K562 (cell line): Measurements from ENCODE around the gene ZBTB46. TPM values are rescaled to one million over a fixed set of nuclear protein-coding genes. Genes with fewer than 3 reads are reported as not detected.

ENCODE experiments used
- ARID3A ChIP-seq: IDR thresholded peaks from 2 replicates; pipeline ENCODE4 v1.6.1; 2012; ENCODE audit warnings: low read depth, low read length, improper control_type of control experiment, borderline replicate concordance
- CBFB ChIP-seq: sonication (generic); formaldehyde crosslinking; IDR thresholded peaks from 2 replicates; pipeline ENCODE4 v1.4.0; 2020; ENCODE audit warnings: mild to moderate bottlenecking, missing genetic modification reagents
- CREM ChIP-seq: IDR thresholded peaks from 2 replicates; pipeline ENCODE4 v1.6.1; 2014; ENCODE audit warnings: antibody characterized with exemption, low read depth
- CTBP1 ChIP-seq: fragments of 450-650 bp; IDR thresholded peaks from 2 replicates; pipeline ENCODE4 v1.6.1; 2016; ENCODE audit warnings: borderline replicate concordance
- FOXJ2 ChIP-seq: fragments of 200-800 bp; sonication (Bioruptor generic); IDR thresholded peaks from 2 replicates; pipeline ENCODE4 v1.6.1; 2016; ENCODE audit warnings: missing genetic modification characterization, missing compliant biosample characterization
- GATAD2A ChIP-seq: fragments of 450-650 bp; IDR thresholded peaks from 2 replicates; pipeline ENCODE4 v1.6.1; 2017
- MAZ ChIP-seq, 2 experiments: fragments of 450-650 bp in 1 of 2; sonication (generic) in 1 of 2; formaldehyde crosslinking; IDR thresholded peaks in 1 of 2; conservative IDR thresholded peaks in 1 of 2; 2 replicates each; pipeline versions ENCODE4 v1.4.0 to v1.5.0; 2020; ENCODE audit warnings: mild to moderate bottlenecking in 1 of 2, missing genetic modification reagents in 1 of 2
- MEIS2 ChIP-seq: fragments of 450-650 bp; IDR thresholded peaks from 2 replicates; pipeline ENCODE4 v1.6.1; 2014; ENCODE audit warnings: mild to moderate bottlenecking; ENCODE audit not compliant: partially characterized antibody
- PCBP1 ChIP-seq: fragments of 200-400 bp; formaldehyde crosslinking; IDR thresholded peaks from 2 replicates; pipeline ENCODE4 v1.6.1; 2018; ENCODE audit warnings: mild to moderate bottlenecking, low read depth, low read length; ENCODE audit not compliant: poor library complexity, severe bottlenecking
- PHF8 ChIP-seq: fragments of 200-600 bp; sonication (generic); IDR thresholded peaks from 2 replicates; pipeline ENCODE4 v1.6.1; 2012; ENCODE audit warnings: mixed run types, mild to moderate bottlenecking, inconsistent platforms, low read length, moderate library complexity, borderline replicate concordance
- PPARD ChIP-seq: fragments of 250-450 bp; sonication (Bioruptor Pico); IDR thresholded peaks from 2 replicates; pipeline ENCODE4 v1.8.0; 2022; ENCODE audit warnings: inconsistent platforms, mild to moderate bottlenecking, moderate library complexity
- SUPT5H ChIP-seq: fragments of 450-650 bp; IDR thresholded peaks from 2 replicates; pipeline ENCODE4 v1.6.1; 2016
- XRCC5 ChIP-seq: fragments of 200-400 bp; formaldehyde crosslinking; IDR thresholded peaks from 2 replicates; pipeline ENCODE4 v1.6.1; 2017; ENCODE audit warnings: low read depth, mild to moderate bottlenecking, low read length
- YY1 ChIP-seq, 3 experiments: IDR thresholded peaks; 2 replicates each; pipeline ENCODE4 v1.6.1; 2011; ENCODE audit warnings: low read length in 2 of 3, mild to moderate bottlenecking in 2 of 3, moderate library complexity in 2 of 3, borderline replicate concordance in 1 of 3, control low read depth in 1 of 3, low read depth in 1 of 3; ENCODE audit not compliant: insufficient read depth in 3 of 3, insufficient replicate concordance in 2 of 3, control insufficient read depth in 1 of 3, insufficient read length in 1 of 3; ENCODE audit errors: extremely low read depth in 1 of 3
- polyA plus RNA-seq, 8 experiments: library from polyadenylated mRNA; depleted of rRNA in 4 of 8; stranded (reverse) in 5 of 8; unstranded in 3 of 8; fragments of >200 nt; fragmentation: Nextera tagmentation in 2 of 8; fragmentation: Illumina TruSeq in 1 of 8; extraction: Ambion mirVana in 2 of 8; extraction: Trizol in 1 of 8; gene quantifications; 2 replicates each; pipeline versions ENCODE4 v1.2.1 to v1.2.3, GENCODE V29; 2011 to 2014; ENCODE audit warnings: inconsistent platforms in 1 of 8, missing spikeins in 1 of 8
- total RNA-seq, 7 experiments: library from RNA; depleted of rRNA in 6 of 7; stranded (reverse); fragments of >200 nt in 6 of 7; fragmentation: Illumina TruSeq in 2 of 7; extraction: Trizol in 2 of 7; gene quantifications; 2 replicates each; pipeline versions ENCODE4 v1.2.1 to v1.2.3, GENCODE V29; 2011 to 2021; ENCODE audit warnings: low replicate concordance in 1 of 7
- TF ChIP-seq, protein P1 (sequence below): fragments of 200-800 bp; sonication (Bioruptor generic); IDR thresholded peaks from 2 replicates; pipeline ENCODE4 v1.6.1; 2017; ENCODE audit warnings: missing genetic modification characterization, missing compliant biosample characterization
- TF ChIP-seq, protein P2 (sequence below): sonication (generic); formaldehyde crosslinking; IDR thresholded peaks from 2 replicates; pipeline ENCODE4 v1.9.0; 2022; ENCODE audit warnings: mild to moderate bottlenecking, missing genetic modification reagents
- TF ChIP-seq, protein P3 (sequence below): sonication (generic); formaldehyde crosslinking; IDR thresholded peaks from 2 replicates; pipeline ENCODE4 v1.9.0; 2022; ENCODE audit warnings: mild to moderate bottlenecking, missing genetic modification reagents
- TF ChIP-seq, protein P4 (sequence below), 2 experiments: IDR thresholded peaks; 2 replicates each; pipeline ENCODE4 v1.6.1; 2011; ENCODE audit warnings: borderline replicate concordance in 1 of 2, control low read depth in 1 of 2, low read depth in 1 of 2, low read length in 1 of 2, mild to moderate bottlenecking in 1 of 2, mixed read lengths in 1 of 2, moderate library complexity in 1 of 2; ENCODE audit not compliant: insufficient read depth in 1 of 2, insufficient read length in 1 of 2, poor library complexity in 1 of 2, severe bottlenecking in 1 of 2; ENCODE audit errors: extremely low read depth in 1 of 2
- TF ChIP-seq, protein P5 (sequence below): fragments of 250-450 bp; sonication (Bioruptor Pico); IDR thresholded peaks from 2 replicates; pipeline ENCODE4 v1.4.0; 2020

ZBTB46 gene
- total and polyA plus RNA-seq, 9 of the 15 experiments (the other 6 are each of a cell fraction or from before 2014, with no cell fraction given), result 0.29 to 4.1 (median 1.1) TPM

DNA sequence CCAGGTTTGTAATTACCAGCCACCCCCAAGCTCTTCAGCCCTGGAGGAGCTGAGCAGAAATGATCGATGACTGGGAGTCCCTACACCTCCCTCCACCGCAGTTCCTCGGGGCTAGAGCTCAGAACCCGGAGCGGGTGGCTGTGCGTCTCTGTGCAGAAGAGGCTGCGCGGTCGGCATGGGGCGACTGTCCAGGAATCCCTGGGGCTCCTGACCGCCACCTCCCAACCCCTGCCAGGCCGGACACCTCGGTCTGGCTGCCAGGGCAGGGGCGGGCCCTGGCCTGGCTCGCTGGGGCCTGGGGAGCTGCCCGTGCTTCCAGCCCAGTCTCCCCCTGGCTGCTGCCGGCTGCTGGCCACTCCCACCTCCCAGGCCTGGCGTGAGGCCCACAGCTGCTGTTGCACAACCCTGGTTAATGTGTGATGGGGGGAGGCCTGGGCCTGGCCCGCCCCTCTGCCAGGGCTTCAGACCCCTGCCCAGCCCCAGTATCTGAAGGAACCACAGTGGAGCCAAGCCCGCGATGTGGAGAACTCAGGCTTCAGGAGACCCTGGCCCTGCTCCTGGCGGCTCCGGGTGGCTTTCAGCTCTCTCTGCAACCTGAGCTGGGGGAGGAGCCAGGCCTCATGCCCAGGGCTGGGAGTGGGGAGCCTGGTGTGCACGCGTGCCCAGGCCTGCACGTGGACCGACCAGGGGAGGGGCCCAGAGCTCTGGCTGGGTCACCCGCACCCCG lies 90.3 kb downstream of the ZBTB46 start (continued):
- peak; percentile 19; the same call in 1 of the 2 replicates for TF ChIP-seq PHF8
- peak; percentile 24; the same call in 1 of the 2 replicates for TF ChIP-seq CREM
- TF ChIP-seq FOXJ2, result no peak
- TF ChIP-seq PPARD (CRISPR knock-in tag), result no peak
- TF ChIP-seq MAZ (CRISPR knock-in tag; conservative IDR thresholded peaks at IDR 0.05 in 1 of 2, IDR thresholded peaks at IDR 0.05 in 1 of 2), result peak in 1 of 2 experiments; percentile 48; a peak in 3 of 4 replicates
- TF ChIP-seq PCBP1, result no peak
- TF ChIP-seq, protein P1, sequence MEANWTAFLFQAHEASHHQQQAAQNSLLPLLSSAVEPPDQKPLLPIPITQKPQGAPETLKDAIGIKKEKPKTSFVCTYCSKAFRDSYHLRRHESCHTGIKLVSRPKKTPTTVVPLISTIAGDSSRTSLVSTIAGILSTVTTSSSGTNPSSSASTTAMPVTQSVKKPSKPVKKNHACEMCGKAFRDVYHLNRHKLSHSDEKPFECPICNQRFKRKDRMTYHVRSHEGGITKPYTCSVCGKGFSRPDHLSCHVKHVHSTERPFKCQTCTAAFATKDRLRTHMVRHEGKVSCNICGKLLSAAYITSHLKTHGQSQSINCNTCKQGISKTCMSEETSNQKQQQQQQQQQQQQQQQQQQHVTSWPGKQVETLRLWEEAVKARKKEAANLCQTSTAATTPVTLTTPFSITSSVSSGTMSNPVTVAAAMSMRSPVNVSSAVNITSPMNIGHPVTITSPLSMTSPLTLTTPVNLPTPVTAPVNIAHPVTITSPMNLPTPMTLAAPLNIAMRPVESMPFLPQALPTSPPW (CRISPR knock-in tag), result peak; percentile 89
- TF ChIP-seq, protein P2, sequence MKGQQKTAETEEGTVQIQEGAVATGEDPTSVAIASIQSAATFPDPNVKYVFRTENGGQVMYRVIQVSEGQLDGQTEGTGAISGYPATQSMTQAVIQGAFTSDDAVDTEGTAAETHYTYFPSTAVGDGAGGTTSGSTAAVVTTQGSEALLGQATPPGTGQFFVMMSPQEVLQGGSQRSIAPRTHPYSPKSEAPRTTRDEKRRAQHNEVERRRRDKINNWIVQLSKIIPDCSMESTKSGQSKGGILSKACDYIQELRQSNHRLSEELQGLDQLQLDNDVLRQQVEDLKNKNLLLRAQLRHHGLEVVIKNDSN, result 0 out of 2 replicates have a peak, but pooled peaks have one; percentile 14
- TF ChIP-seq CTBP1, result peak; percentile 39; the same call in 1 of the 2 replicates
- 0 out of 2 replicates have a peak, but pooled peaks have one; percentile 20 for TF ChIP-seq XRCC5
- TF ChIP-seq, protein P3, sequence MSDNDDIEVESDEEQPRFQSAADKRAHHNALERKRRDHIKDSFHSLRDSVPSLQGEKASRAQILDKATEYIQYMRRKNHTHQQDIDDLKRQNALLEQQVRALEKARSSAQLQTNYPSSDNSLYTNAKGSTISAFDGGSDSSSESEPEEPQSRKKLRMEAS (CRISPR knock-in tag), result peak; percentile 78
- TF ChIP-seq YY1 (IDR thresholded peaks at IDR 0.05; ENCODE audit: borderline replicate concordance in 1 of 3, control insufficient read depth in 1 of 3, extremely low read depth in 1 of 3, insufficient read depth in 3 of 3, insufficient read length in 1 of 3, insufficient replicate concordance in 2 of 3, low read depth in 1 of 3, low read length in 2 of 3), result peak in 1 of 3 experiments; percentile 10
- peak; percentile 8; the same call in 1 of the 2 replicates for TF ChIP-seq GATAD2A
- peak; percentile 52 for TF ChIP-seq SUPT5H
- TF ChIP-seq MEIS2, result peak; percentile 51
- TF ChIP-seq ARID3A, result no peak
- peak; percentile 82; the same call in 1 of the 2 replicates for TF ChIP-seq CBFB (CRISPR knock-in tag)
- TF ChIP-seq, protein P4, sequence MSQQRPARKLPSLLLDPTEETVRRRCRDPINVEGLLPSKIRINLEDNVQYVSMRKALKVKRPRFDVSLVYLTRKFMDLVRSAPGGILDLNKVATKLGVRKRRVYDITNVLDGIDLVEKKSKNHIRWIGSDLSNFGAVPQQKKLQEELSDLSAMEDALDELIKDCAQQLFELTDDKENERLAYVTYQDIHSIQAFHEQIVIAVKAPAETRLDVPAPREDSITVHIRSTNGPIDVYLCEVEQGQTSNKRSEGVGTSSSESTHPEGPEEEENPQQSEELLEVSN (IDR thresholded peaks at IDR 0.05; ENCODE audit: borderline replicate concordance in 1 of 2, extremely low read depth in 1 of 2, insufficient read depth in 1 of 2, insufficient read length in 1 of 2, low read depth in 1 of 2, low read length in 1 of 2, poor library complexity in 1 of 2, severe bottlenecking in 1 of 2), result peak; percentile 34 to 36
- TF ChIP-seq, protein P5, sequence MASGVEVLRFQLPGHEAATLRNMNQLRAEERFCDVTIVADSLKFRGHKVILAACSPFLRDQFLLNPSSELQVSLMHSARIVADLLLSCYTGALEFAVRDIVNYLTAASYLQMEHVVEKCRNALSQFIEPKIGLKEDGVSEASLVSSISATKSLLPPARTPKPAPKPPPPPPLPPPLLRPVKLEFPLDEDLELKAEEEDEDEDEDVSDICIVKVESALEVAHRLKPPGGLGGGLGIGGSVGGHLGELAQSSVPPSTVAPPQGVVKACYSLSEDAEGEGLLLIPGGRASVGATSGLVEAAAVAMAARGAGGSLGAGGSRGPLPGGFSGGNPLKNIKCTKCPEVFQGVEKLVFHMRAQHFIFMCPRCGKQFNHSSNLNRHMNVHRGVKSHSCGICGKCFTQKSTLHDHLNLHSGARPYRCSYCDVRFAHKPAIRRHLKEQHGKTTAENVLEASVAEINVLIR (CRISPR knock-in tag), result no peak
